GM21529 (cell line): ENCODE measurements around the gene DUSP15.
"Not testable (repeated sequence)": the region's sequence is repeated elsewhere in the genome, so short reads cannot be mapped to it uniquely, and the experiment has no call there.

Experiments
- ATAC-seq: cut with Tn5 transposase; IDR thresholded peaks from one replicate; pipeline ENCODE4 v1.9.1; 2021; ENCODE audit not compliant: unreplicated experiment

The DUSP15 gene

GRCh38 chr20:31840906-31841816, 29.2 kb downstream of the DUSP15 start:
- no peak for ATAC-seq

- no peak for ATAC-seq
Observed at GRCh38 chr20:31839782-31840487, 30.4 kb downstream of the DUSP15 start.

GRCh38 chr20:31838646-31839292, 31.6 kb downstream of the DUSP15 start:
- no peak for ATAC-seq

- ATAC-seq, result no peak
Observed at GRCh38 chr20:31837896-31838397, 32.4 kb downstream of the DUSP15 start.

GRCh38 chr20:31836853-31837608, 33.3 kb downstream of the DUSP15 start:
- ATAC-seq, result no peak

GRCh38 chr20:31835977-31836852, 34.1 kb downstream of the DUSP15 start:
- peak; percentile 59 for ATAC-seq

GRCh38 chr20:31835554-31835953, 34.8 kb downstream of the DUSP15 start:
- ATAC-seq, result no peak

GRCh38 chr20:31833931-31834521, 36.3 kb downstream of the DUSP15 start:
- no peak for ATAC-seq

- no peak for ATAC-seq
Observed at GRCh38 chr20:31833130-31833930, 37.0 kb downstream of the DUSP15 start.

GRCh38 chr20:31831771-31832306, 38.5 kb downstream of the DUSP15 start:
- ATAC-seq, result no peak

GRCh38 chr20:31831211-31831610, 39.1 kb downstream of the DUSP15 start:
- no peak for ATAC-seq

- no peak for ATAC-seq
Observed at GRCh38 chr20:31830406-31830981, 39.8 kb downstream of the DUSP15 start.

GRCh38 chr20:31829731-31830130, 40.6 kb downstream of the DUSP15 start:
- no peak for ATAC-seq

- ATAC-seq, result not testable (repeated sequence)
Observed at GRCh38 chr20:31828016-31828415, 42.3 kb downstream of the DUSP15 start.

GRCh38 chr20:31827059-31827458, 43.3 kb downstream of the DUSP15 start:
- no peak for ATAC-seq

- ATAC-seq, result no peak
Observed at GRCh38 chr20:31826074-31826473, 44.3 kb downstream of the DUSP15 start.

GRCh38 chr20:31824554-31825313, 45.6 kb downstream of the DUSP15 start:
- ATAC-seq, result no peak
